Mucosa of descending colon (tissue), 3 donors: ENCODE data around the gene METAP1D. TPM values are rescaled to one million over a fixed set of nuclear protein-coding genes. Genes with fewer than 3 reads are reported as not detected.

Source experiments
- ATAC-seq: fragments of 200-7000 bp; cut with Tn5 transposase; one replicate; pipeline ENCODE4 v1.9.1; 2020; ENCODE audit warnings: mild to moderate bottlenecking, moderate library complexity
- DNase-seq, 3 donors: peaks; one replicate each; pipeline ENCODE4 v3.0.0-alpha.2; 2020
- H3K36me3 ChIP-seq: fragments of 200-600 bp; one replicate; pipeline ENCODE4 v1.8.0; 2021; ENCODE audit warnings: low read depth, mild to moderate bottlenecking
- H3K4me1 ChIP-seq: fragments of 200-600 bp; one replicate; pipeline ENCODE4 v1.8.0; 2021; ENCODE audit warnings: low read depth, mild to moderate bottlenecking
- H3K4me3 ChIP-seq: fragments of 200-600 bp; one replicate; pipeline ENCODE4 v1.8.0; 2021; ENCODE audit warnings: mild to moderate bottlenecking
- H3K9me3 ChIP-seq: fragments of 200-600 bp; one replicate; pipeline ENCODE4 v1.8.0; 2021; ENCODE audit warnings: mild to moderate bottlenecking
- CTCF ChIP-seq: fragments of 200-600 bp; IDR thresholded peaks from one replicate; pipeline ENCODE4 v1.8.0; 2022; ENCODE audit warnings: antibody characterized with exemption, mild to moderate bottlenecking
- intact Hi-C, 2 donors: fragments of 100-400 bp; cut with DNase I in 1 of 2; cut with micrococcal nuclease in 1 of 2; formaldehyde crosslinking; loops; one replicate each; pipeline versions ENCODE4 v1.11.0 to v1.11.1; 2022; cut with DNase I, micrococcal nuclease
- total RNA-seq, 3 donors: library from RNA; stranded (reverse); fragmentation: NEBNext Ultra II Directional in 2 of 3; extraction: Animal tissue kit (Norgen Biotek cat#: 25700) in 2 of 3; gene quantifications; one replicate each; pipeline versions ENCODE4 v1.2.1 to v1.2.4, GENCODE V29; 2021 to 2023
- donor health status: DM: no; HTN: no; CAD: no; lungs with moderate emphysema.
- donor health status: DM: no; HTN: no; CAD: no.
- donor health status: DM: no; HTN: yes; CAD: no.

The METAP1D gene
- total RNA-seq, 3 donors from 2014 or later = 5.5 to 10.4 (median 6.7) TPM

- no peaks in the 10 kb centered on the region for H3K9me3 ChIP-seq
These were observed 119.3 kb downstream of the METAP1D start for GRCh38 chr2:172119089-172119488.

GRCh38 chr2:172120118-172120517 is 120.4 kb downstream of the METAP1D start:
- Histone ChIP-seq H3K4me1 (no peaks in the 10 kb centered on the region), H3K4me3 (no peak overlapping the region), H3K9me3 (no peaks in the 10 kb centered on the region), H3K36me3 (no peaks in the 10 kb centered on the region)
- DNase-seq (no peak), ATAC-seq (no peak)
- intact Hi-C loops = no loop called here
- no peak for TF ChIP-seq CTCF

More at GRCh38 chr2:172119089-172119488, 119.3 kb downstream of the METAP1D start:
- ATAC-seq (no peak), DNase-seq (no peak)
- Histone ChIP-seq H3K36me3 (no peaks in the 10 kb centered on the region), H3K4me3 (no peak overlapping the region), H3K4me1 (no peaks in the 10 kb centered on the region)
- TF ChIP-seq CTCF = no peak
- intact Hi-C loops = no loop called here

- DNase-seq (no peak), ATAC-seq (peak; percentile 88)
- Histone ChIP-seq H3K4me3 (no peak overlapping the region), H3K4me1 (no peaks in the 10 kb centered on the region), H3K9me3 (no peaks in the 10 kb centered on the region), H3K36me3 (no peaks in the 10 kb centered on the region)
- intact Hi-C loops = no loop called here
- no peak for TF ChIP-seq CTCF
These were observed 128.7 kb downstream of the METAP1D start for GRCh38 chr2:172128484-172128883.

- no peak for ATAC-seq
- intact Hi-C loops = no loop called here
- Histone ChIP-seq H3K4me3 (no peak overlapping the region), H3K36me3 (no peaks in the 10 kb centered on the region), H3K9me3 (no peaks in the 10 kb centered on the region), H3K4me1 (no peaks in the 10 kb centered on the region)
- DNase-seq = no peak
- TF ChIP-seq CTCF = no peak
These were observed 129.7 kb downstream of the METAP1D start for GRCh38 chr2:172129404-172129803.

Other genes starting within 250 kb of the METAP1D start
- gene SLC25A12, start 105.7 kb upstream of the METAP1D start, total RNA-seq = 10 to 100 TPM; 19.9 to 44.2 (median 22.3) TPM
- 10 to 100 TPM; 22.2 to 30.9 (median 30.5) TPM for gene HAT1, start 77.5 kb upstream of the METAP1D start, total RNA-seq
- gene DLX1, start 85.6 kb downstream of the METAP1D start, total RNA-seq = under 1 TPM; 0.14 to 0.79 (median 0.58) TPM
- under 1 TPM in 1 of 3 donors, not detected in 2; 0.35 TPM for gene DLX2, start 102.9 kb downstream of the METAP1D start, total RNA-seq